GM21576 (cell line): ENCODE results near the gene DYNLT3.

Experiments
- ATAC-seq: cut with Tn5 transposase; IDR thresholded peaks from one replicate; pipeline ENCODE4 v1.9.1; 2021; ENCODE audit warnings: mild to moderate bottlenecking, moderate library complexity; ENCODE audit not compliant: unreplicated experiment

DYNLT3 gene

DNA sequence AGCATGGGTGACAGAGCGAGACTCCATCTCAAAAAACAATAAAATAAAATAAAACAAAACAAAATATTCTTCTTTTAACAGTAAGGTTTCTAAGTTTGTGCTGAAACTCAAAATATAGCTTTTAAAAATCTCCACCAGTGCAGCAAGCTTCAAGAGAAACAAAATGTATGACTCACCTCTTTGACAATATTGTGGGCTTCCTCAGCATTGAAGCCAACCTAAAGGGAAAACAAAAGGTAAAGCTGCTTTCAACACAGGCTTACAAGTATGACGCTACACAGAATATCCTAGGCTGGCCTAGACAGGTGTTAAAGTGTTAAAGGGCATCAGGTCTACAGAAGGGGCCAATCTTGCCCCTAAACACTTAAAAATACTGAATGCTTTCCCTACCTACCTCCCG lies 1.2 kb downstream of the DYNLT3 start:
- ATAC-seq, result no peak

DNA sequence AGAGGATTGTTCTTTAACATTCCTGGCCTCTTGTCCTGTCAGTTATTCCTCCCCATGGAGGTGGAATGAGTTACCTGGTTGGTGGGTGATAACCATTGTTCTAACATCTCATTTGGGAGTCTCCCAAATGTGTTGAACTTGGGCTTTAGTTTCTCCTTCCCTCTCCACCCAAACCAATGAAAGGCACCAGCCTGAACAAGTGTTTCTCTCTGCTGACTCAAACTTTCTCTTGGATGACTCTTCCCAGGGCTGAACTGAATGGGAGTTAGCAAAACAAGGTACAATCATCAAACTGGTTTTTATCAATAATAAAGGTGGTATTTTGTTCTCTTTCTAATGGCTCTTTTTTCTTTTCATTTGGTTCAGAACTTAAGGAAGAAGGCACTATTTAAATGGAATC lies 2.7 kb downstream of the DYNLT3 start:
- ATAC-seq, result no peak

DNA sequence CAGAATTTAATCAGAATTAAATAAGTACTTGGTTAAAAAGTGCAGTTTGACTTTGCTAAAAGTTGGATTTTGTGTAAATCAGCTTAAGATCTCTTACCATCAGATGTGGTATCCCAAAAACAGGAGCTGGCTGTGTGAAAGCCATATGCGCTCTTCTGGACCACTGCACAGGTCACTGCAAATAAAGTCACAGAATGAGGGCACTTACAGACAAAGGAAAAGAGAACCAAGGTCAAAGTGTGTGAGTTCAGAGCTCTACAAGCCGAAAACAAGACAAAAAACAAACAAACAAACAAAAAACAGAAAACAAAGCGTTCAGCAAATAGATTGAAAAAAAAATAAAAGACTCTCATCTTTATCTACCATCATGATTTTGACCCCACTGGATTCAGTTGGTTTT lies 6.4 kb downstream of the DYNLT3 start:
- ATAC-seq, result no peak

DNA sequence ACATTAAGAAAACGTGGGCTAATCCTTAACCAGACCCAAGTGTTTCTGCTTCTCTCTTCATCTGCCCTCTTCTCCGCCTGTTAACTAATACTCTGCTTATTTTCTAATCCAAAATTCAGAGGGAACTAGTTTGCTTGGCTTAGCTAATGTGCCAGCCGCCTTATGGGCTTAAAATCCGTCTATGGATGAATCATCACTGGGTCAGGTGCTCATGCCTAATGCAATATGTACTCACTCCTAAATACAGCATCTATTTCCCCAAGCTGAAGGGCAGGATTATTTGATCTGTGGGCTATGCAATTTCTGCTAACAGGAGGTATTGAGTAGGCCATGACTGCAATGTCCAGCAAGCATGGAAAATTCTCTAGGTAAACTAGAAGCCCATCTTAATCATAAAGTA lies 12.4 kb downstream of the DYNLT3 start:
- no peak for ATAC-seq

DNA sequence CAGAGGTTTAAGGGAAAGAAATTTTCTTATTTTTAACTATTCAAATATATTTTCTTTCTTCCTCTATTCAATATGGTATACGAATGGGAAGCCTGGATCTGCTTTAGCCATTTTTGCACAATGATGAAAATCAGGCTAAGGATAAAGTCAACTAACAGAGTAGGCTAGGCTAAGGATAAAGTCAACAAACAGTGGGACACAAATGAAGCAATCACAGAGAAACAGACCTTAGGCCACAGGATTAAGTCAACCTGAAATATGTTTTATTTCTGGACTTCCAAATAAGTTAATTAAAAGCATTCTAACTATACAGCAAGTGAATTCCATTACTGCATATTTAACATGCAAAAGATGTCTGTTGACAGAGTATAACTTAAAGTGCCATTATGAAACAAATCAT lies 17.0 kb downstream of the DYNLT3 start:
- no peak for ATAC-seq

DNA sequence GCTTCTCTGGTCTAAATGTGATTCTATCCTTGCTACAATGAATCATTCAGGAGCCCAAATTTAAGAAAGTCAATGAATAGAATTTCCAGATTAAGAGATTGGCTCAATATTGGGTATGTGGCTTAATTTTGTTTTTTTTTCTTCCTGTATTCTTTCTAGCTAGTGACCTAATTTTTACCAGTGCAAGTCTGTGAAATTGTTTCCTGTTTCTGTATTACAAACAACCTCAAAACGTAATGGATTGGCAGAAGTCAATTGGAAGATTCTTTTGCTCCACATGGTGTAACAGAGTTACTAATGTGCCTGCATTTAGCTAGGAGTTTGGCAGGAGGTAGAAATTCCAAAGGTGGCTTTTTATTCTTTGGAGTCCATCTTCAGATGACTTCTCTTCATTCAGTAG lies 17.6 kb downstream of the DYNLT3 start:
- no peak for ATAC-seq

DNA sequence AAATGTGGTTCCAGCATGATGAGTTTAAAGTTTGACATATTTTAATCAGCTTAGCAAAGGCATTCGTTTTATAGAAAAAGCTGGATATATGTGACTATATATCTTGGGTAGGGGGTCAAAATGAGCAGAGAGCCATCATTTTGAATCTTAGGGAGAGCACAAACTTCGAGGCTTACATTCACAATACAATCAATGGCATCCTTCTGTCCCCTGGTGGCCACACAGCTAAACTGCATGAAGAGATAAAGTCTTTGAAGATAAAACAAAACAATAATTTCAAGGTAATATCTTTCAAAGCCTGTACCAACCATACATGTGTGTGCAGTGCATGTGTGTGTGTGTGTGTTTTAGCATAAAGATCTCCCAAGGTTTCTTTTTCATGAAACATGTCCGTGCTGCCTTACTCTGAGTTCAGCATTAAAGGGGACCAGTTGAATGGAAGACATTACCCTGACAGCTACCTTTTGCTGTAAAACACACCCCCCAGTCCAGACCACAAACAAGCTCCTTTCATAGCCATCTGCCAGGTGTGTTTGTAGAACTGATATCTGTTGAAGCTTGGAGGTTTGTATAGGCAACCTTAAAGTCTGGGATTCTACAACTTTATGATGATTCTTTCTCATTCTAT lies 22.0 kb downstream of the DYNLT3 start:
- no peak for ATAC-seq

DNA sequence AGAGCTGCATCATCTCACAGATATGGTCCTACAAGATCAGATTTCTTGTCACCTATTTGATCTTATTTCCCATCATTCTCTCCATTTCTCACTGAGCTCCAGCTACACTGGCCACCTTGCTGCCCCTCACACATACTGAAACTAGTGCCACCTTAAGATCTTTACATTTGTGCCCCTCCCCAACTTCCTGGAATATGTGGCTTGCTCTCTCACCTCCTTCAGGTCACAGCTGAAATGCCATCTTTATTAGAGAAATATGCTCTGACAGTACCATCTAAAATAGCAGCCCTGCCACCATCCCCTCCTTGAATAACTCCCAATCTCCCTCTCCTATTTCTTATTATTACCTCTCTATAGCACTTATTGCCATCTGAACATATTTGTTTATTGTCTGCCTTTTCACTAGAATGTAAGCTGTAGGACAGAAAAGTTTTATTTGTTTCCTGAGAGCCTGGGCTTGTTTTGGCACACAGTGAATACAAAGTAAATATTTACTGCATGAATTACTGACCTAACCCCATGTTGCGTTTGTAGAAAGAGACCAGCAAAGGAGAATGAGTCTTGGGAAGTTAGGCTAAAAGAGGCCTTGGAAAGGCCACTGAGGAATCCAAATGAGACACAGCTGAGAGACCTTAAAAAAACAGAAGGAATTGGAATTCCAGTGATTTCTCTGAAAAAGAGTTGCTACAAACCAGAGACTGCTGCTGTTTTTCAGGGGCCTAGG lies 22.7 kb downstream of the DYNLT3 start:
- no peak for ATAC-seq

DNA sequence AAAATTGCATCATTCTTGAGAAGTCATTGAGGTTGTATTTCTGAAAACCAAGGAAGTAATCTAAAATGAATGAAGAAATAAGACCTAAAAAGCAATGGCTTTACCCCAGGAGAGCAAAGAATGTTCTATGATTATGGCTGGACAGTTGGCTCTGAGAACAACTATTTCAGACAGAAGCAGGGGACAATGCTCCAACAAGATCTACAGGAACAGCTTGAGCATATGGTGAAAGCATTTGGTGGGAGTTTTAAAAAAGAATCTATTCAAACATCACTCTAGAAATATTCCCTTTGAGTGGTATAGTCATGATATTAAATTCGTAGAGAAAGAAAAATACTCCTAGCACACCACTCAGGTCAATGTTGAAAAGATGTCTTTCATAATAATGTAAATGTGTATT lies 26.7 kb downstream of the DYNLT3 start:
- ATAC-seq, result no peak

DNA sequence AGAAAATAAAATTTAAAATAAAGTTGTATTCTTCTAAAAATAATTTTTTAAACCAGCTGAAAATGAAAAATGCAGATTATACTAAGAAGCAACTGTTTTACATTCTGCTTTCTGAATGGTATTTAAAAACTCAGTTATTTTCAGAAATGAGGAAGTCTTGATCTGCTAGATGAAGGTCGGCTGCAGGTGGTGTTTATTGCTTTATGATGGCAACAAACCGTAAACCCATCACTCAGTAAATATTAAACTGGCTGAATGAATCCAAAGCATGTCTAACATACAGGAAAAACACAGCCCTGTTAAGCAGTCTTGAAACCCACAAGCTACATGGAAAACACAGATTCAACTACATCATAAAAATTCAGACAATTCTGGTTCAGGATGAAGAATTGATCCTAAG lies 29.3 kb downstream of the DYNLT3 start:
- ATAC-seq, result peak; percentile 49

DNA sequence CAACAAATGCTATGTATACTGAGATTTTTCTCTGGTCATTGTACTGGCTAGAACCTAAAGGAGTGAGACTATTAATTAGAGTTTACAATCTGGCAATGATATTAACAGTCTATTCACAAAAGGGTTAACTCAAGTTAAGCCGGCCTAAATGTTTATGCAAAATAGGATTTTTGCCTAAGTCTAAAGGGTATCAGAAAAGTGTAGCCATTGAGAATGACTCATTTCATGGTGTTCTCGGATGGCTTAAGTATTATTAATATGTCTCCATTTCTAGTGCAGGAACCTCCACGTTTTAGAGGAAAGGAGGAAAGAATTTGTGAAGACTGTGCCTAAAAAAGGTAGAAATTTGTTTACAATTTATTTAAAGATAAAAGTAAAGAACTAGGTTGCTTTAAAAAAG lies 29.8 kb downstream of the DYNLT3 start:
- no peak for ATAC-seq

DNA sequence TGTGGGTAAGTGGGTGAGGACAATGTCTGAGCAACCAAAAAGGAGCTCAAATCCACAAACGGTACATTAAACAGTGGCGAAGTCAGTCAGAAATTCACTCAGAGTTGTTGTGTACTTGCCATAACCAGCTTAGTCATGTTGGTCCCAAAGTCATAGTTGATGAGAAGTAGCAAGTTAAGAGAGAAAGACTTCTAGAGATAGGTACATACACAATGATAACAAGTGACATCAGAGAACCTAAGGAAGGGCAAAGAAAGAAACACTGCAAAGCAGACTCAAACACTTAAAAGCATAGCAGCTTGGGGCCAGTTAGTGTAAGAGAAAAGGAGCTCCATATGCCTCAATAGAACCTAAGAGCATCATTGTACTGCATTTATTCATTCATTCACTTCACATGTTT lies 30.2 kb downstream of the DYNLT3 start:
- no peak for ATAC-seq

DNA sequence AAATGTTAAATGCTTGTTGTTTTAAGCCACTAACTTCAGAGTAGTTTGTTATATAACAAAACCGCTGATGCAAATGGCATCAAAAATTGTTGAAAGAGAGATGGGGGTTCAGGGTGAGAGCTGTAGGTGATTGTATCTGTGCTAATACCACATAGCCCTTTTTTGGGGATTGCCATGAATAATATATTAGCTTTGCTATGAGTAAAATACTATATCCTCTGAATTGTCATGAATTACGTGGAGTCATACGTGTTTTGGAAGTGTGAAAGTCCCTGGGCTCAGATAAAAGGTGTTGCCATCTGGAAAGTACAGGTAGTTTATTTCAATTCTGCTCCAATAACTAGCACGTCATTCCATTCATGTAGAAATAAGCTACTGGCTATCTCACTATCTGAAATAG lies 30.6 kb downstream of the DYNLT3 start:
- ATAC-seq, result no peak

DNA sequence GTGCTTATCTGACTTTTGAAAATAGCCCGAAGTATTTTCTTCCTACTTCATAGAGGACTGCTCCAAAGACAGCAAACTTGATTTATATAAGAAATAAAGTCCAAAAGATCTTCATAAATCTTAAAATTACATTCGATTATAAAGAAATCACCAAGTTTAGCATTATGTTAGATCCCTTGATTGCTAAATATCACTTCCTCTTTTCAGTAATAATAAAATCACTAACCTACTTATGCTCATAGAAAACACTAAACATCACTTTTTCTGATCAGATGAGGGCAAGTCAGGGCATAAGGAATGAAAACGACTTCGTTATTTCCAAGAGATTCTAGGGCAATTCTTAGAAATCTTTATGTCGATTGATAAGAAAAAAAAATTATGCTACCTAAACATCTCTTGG lies 32.0 kb downstream of the DYNLT3 start:
- ATAC-seq, result no peak

DNA sequence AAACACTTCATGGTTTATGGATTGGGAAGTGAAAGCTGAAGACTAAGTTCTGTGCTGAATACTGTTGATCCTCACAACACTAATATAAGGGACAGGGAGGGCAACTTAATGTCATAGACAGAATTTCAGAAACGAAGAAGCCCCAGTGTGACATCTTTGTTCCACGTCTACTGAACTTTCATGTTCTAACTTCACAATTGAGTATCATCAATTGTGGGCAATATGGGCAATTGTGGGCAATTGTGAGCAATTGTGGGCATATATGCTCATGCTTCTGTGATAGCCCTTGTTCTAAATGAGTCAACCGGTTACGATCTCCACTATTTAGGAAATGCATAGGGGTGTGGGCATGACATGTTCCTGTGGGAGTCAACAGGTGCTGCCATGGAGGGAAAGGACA lies 33.8 kb downstream of the DYNLT3 start:
- no peak for ATAC-seq

DNA sequence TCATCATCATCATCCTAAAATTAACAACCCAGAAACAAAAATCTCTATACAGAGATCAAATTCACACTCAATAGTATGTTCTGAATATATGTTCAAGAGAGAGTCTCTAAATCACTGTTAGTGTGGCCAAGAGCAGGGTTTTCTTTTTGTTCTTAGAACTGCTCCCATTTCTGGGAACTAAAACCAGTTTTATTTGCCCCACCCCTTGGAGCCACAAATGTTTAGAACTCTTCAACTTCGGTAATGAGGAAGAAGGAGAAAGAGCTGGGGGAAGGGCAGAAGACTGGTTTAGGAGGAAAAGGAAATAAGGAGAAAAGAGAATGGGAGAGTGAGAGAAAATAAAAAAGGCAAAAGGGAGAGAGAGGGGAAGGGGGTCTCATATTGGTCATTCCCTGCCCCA lies 35.3 kb downstream of the DYNLT3 start:
- no peak for ATAC-seq

DNA sequence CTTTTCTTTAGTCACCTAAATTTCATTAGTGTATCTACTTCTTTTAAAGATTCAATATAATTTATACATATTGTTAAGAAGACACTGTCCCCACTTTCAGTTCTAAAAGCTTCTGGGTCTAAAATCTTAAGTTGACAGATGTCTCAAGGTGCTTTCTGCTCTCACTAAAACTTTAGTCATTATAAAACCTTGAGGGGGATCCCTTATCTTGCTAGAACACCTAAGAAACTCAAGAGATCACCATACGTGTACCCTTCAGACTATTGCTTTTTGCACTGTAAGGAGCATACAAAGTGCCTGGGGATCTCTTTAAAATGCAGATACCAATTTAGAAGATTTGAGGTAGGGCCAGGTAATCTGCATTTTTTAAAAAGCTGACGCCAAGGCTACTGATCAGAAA lies 37.4 kb downstream of the DYNLT3 start:
- no peak for ATAC-seq

DNA sequence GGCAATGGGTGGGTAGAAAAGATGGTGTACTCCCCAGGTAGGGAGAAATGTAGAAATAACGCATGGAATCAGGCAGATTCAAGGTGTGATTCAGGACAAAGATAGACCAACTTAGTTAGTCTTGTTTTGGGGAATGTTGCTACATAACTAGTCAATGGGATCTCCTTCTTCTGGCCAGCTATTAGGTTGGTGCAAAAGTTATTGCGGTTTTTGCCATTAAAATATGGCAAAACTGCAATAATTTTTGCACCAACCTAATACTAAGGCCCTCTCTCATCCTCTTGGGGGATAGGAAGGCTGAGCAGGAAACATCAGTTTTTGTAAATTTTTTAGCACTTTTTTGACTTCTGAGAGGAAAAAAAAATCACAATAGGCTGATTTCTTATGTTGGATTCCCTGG lies 44.3 kb downstream of the DYNLT3 start:
- ATAC-seq, result no peak

DNA sequence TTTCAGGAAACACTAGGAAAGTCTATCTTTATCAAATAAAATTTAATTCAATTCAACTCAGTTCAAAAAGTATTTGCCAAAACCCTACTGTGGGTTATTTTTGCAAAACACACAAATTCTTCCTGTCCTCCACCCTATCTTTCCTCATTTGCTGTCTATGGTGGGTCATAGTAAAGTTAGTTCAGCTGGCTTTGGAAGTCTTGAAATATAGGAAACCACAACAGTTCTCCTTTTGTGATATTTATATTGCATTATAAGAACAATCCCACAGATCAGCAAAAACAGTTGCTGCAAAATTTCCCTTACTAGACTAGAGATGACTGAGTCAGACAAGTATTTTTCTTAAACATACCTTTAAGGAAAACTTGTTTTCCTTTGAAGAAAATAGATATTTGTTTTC lies 45.3 kb downstream of the DYNLT3 start:
- ATAC-seq, result no peak

DNA sequence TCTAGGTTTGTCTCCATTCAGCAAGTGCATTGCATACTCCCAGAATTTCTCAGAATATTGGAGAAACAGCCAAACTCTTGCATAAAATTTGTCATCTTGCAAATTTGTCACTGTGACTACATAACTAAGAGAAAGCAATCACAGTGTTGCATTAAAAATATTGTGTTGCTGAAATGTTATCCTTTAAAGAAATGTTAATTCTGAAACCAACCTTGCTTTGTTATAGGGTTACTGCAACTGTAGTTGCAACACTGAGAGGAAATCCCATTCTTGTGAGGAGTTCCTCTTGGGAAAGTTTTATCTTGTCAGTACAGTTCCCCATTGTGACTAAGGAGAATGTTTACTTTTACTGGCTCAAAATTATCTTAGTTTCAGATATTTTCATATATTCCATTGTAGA lies 46.7 kb downstream of the DYNLT3 start:
- ATAC-seq, result no peak

DNA sequence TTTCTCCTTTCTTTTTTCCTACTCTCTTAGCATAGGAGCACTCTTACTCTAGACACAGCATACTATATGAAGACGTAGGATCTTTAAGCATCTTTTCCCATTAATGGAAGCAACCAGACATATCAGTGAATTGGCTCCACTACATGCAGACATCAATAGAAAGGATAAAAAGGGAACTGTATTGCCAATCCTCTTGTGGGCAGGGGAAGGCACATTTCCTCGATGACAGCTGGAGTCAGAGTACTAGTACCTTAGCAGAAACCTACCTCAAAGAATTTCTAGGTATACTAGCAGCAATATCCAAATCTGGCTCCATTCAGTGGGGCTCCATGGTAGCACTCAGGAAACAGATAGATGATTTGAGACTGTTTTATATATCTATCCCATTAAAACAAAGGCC lies 47.4 kb downstream of the DYNLT3 start:
- ATAC-seq, result no peak

DNA sequence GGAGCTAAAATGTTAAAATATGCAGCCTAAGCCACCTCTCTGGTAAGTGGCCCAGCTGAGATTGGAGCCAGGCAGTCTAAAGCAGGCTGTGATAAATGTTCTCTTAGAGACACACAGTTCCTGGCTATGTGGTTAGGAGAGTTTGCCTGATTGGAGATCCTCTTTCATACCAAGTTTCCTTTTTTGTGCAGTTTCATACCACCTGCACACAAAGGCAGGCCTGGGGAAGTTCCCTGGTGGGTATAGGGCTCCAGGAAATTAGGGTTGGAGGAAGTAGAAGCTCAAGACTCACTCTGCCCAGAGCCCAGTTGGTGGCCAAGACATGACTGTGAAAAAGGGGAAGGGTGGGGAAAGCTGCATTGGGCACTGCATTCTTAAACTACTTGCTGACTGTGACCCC lies 50.6 kb downstream of the DYNLT3 start:
- peak; percentile 86 for ATAC-seq

DNA sequence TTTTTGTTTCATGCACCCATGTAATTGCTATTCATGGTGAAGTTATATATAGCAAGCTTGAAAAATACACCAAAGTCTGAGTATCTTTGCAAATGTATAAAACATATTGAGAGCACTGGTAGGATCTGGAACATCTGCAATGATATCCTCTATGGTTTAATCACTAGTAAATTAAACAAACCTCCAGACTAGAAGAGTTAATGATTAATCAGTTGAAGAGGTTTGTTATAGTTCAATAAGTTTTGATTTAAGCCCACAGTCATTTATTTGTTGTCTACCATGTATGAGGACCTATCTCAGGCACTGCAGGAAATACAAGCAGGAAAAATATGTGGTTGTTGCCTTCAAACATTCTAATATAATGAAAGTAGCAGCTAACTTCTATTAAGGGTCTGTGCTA lies 51.1 kb downstream of the DYNLT3 start:
- ATAC-seq, result no peak
